Hematopoietic multipotent progenitor cell treated with erythropoietin and hydrocortisone succinate and interleukin-3 and kit ligand, for 15 days (in vitro differentiated cells): Measurements from ENCODE around the gene ADSL.

Experiments
- DNase-seq: peaks from one replicate; pipeline ENCODE4 v3.0.0-alpha.2; 2015; ENCODE audit warnings: low spot score

The ADSL gene

GRCh38 chr22:40405178-40406062 is 59.1 kb downstream of the ADSL start:
- no peak for DNase-seq

GRCh38 chr22:40406063-40406890 is 60.0 kb downstream of the ADSL start:
- no peak for DNase-seq

GRCh38 chr22:40407021-40407761 is 60.9 kb downstream of the ADSL start:
- DNase-seq: no peak

GRCh38 chr22:40407831-40408717 is 61.8 kb downstream of the ADSL start:
- DNase-seq: no peak

- DNase-seq: no peak
Measured at GRCh38 chr22:40408718-40409612, 62.7 kb downstream of the ADSL start.

GRCh38 chr22:40409613-40410113 is 63.4 kb downstream of the ADSL start:
- DNase-seq: no peak

GRCh38 chr22:40410272-40410671 is 64.0 kb downstream of the ADSL start:
- no peak for DNase-seq

GRCh38 chr22:40410731-40411505 is 64.6 kb downstream of the ADSL start:
- no peak for DNase-seq

GRCh38 chr22:40411506-40411861 is 65.2 kb downstream of the ADSL start:
- DNase-seq: no peak

- no peak for DNase-seq
Measured at GRCh38 chr22:40412441-40412840, 66.1 kb downstream of the ADSL start.

- DNase-seq: no peak
Measured at GRCh38 chr22:40413873-40414272, 67.6 kb downstream of the ADSL start.

GRCh38 chr22:40414311-40414710 is 68.0 kb downstream of the ADSL start:
- no peak for DNase-seq

- no peak for DNase-seq
Measured at GRCh38 chr22:40414838-40415505, 68.7 kb downstream of the ADSL start.

- DNase-seq: no peak
Measured at GRCh38 chr22:40415531-40416266, 69.4 kb downstream of the ADSL start.

GRCh38 chr22:40416267-40416570 is 69.9 kb downstream of the ADSL start:
- no peak for DNase-seq

- DNase-seq: no peak
Measured at GRCh38 chr22:40416636-40417035, 70.3 kb downstream of the ADSL start.

- DNase-seq: no peak
Measured at GRCh38 chr22:40417041-40417440, 70.7 kb downstream of the ADSL start.

GRCh38 chr22:40417881-40418280 is 71.6 kb downstream of the ADSL start:
- no peak for DNase-seq
